A549 (cell line): ENCODE results near the gene MYO1B.

Experiments used
- BHLHE40 ChIP-seq: IDR thresholded peaks from 2 replicates; pipeline ENCODE4 v1.6.1; 2012; ENCODE audit warnings: low read depth, low read length, inconsistent platforms
- CHD4 ChIP-seq: fragments of 200-600 bp; sonication (generic); IDR thresholded peaks from 2 replicates; pipeline ENCODE4 v1.6.1; 2016; ENCODE audit warnings: antibody characterized with exemption, mild to moderate bottlenecking, borderline replicate concordance
- EP300 ChIP-seq, 2 experiments: fragments of >200 bp; sonication (Bioruptor Twin); formaldehyde crosslinking; IDR thresholded peaks; 2 replicates in 1 of 2; 3 replicates in 1 of 2; pipeline ENCODE4 v1.6.1; 2016 to 2017
- FOSL2 ChIP-seq, 2 experiments: fragments of 450-650 bp in 1 of 2; fragments of >200 bp in 1 of 2; sonication (Bioruptor Twin) in 1 of 2; formaldehyde crosslinking; IDR thresholded peaks; 2 replicates each; pipeline versions ENCODE4 v1.5.0 to v1.6.1; 2016 to 2020; ENCODE audit warnings: mild to moderate bottlenecking in 1 of 2, moderate library complexity in 1 of 2
- KDM1A ChIP-seq: fragments of 200-600 bp; sonication (generic); IDR thresholded peaks from 2 replicates; pipeline ENCODE4 v1.6.1; 2016; ENCODE audit warnings: low read depth, mild to moderate bottlenecking
- MAX ChIP-seq: IDR thresholded peaks from 2 replicates; pipeline ENCODE4 v1.6.1; 2012
- MAZ ChIP-seq: fragments of 150-350 bp; IDR thresholded peaks from 2 replicates; pipeline ENCODE4 v1.6.1; 2014; ENCODE audit warnings: antibody characterized with exemption, low read depth, low read length, borderline replicate concordance
- MYC ChIP-seq: IDR thresholded peaks from 2 replicates; pipeline ENCODE4 v1.6.1; 2012; ENCODE audit warnings: mild to moderate bottlenecking, inconsistent platforms, low read length, improper control_type of control experiment, borderline replicate concordance
- POLR2A ChIP-seq: IDR thresholded peaks from 2 replicates; pipeline ENCODE4 v1.6.1; 2012; ENCODE audit warnings: mild to moderate bottlenecking, low read length
- SMC3 ChIP-seq: fragments of >200 bp; sonication (Bioruptor Twin); formaldehyde crosslinking; IDR thresholded peaks from 3 replicates; pipeline ENCODE4 v1.6.1; 2018; ENCODE audit warnings: inconsistent platforms
- TF ChIP-seq, protein P1 (sequence below): fragments of >200 bp; sonication (Bioruptor Twin); formaldehyde crosslinking; IDR thresholded peaks from 3 replicates; pipeline ENCODE4 v1.5.1; 2016
- TF ChIP-seq, protein P2 (sequence below): IDR thresholded peaks from 2 replicates; pipeline ENCODE4 v1.6.1; 2012; ENCODE audit warnings: low read depth, borderline replicate concordance

GRCh38 chr2:191202881-191203397 lies 42.3 kb upstream of the MYO1B start:
- no peak for TF ChIP-seq POLR2A
- no peak for TF ChIP-seq EP300 (IDR thresholded peaks at IDR 0.05)
- TF ChIP-seq, protein P1, sequence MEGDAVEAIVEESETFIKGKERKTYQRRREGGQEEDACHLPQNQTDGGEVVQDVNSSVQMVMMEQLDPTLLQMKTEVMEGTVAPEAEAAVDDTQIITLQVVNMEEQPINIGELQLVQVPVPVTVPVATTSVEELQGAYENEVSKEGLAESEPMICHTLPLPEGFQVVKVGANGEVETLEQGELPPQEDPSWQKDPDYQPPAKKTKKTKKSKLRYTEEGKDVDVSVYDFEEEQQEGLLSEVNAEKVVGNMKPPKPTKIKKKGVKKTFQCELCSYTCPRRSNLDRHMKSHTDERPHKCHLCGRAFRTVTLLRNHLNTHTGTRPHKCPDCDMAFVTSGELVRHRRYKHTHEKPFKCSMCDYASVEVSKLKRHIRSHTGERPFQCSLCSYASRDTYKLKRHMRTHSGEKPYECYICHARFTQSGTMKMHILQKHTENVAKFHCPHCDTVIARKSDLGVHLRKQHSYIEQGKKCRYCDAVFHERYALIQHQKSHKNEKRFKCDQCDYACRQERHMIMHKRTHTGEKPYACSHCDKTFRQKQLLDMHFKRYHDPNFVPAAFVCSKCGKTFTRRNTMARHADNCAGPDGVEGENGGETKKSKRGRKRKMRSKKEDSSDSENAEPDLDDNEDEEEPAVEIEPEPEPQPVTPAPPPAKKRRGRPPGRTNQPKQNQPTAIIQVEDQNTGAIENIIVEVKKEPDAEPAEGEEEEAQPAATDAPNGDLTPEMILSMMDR = no peak
- TF ChIP-seq CHD4 = no peak
- no peak for TF ChIP-seq KDM1A
- no peak for TF ChIP-seq BHLHE40
- TF ChIP-seq MAZ = no peak
- TF ChIP-seq FOSL2 (IDR thresholded peaks at IDR 0.05) = no peak
- no peak for TF ChIP-seq FOSL2 (CRISPR knock-in tag; IDR thresholded peaks at IDR 0.05)
- no peak for TF ChIP-seq MYC
- no peak for TF ChIP-seq MAX
- TF ChIP-seq, protein P2, sequence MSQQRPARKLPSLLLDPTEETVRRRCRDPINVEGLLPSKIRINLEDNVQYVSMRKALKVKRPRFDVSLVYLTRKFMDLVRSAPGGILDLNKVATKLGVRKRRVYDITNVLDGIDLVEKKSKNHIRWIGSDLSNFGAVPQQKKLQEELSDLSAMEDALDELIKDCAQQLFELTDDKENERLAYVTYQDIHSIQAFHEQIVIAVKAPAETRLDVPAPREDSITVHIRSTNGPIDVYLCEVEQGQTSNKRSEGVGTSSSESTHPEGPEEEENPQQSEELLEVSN = no peak
- no peak for TF ChIP-seq SMC3
